ENCODE data around the gene HAND1.

GRCh38 chr5:154486427-154486866, 8.4 kb upstream of the HAND1 start:
- TF ChIP-seq CTCF (IDR thresholded peaks at IDR 0.05) (no peak), POLR2A (IDR thresholded peaks at IDR 0.05) (no peak)
